ENCODE data around the gene AAK1.
A peak's percentile ranks its signal among the peaks of the same experiment; 100 is the strongest.
"Not testable (repeated sequence)": the region's sequence is repeated elsewhere in the genome, so short reads cannot be mapped to it uniquely, and the experiment has no call there.

Gene AAK1

GRCh38 chr2:69647196-69647595, 3.7 kb upstream of the AAK1 start:
- H2BK5ac ChIP-seq (ENCODE audit: low read length); H3K4me1 ChIP-seq (ENCODE audit: control insufficient read depth in 2 of 2, insufficient read depth in 1 of 2, low read depth in 1 of 2, low read length in 2 of 2); H3K27me3 ChIP-seq (ENCODE audit: control insufficient read depth in 3 of 3, insufficient read depth in 3 of 3, low read depth in 1 of 3, low read length in 3 of 3); H2BK12ac ChIP-seq (ENCODE audit: low read length); H3K9me3 ChIP-seq (replicated peaks in 1 of 2; ENCODE audit: control insufficient read depth in 2 of 2, insufficient read depth in 1 of 2, low read depth in 1 of 2, low read length in 2 of 2); H4K8ac ChIP-seq (ENCODE audit: low read depth, low read length); H2BK15ac ChIP-seq (ENCODE audit: low read length); H2AK5ac ChIP-seq (ENCODE audit: low read depth, low read length); DNase-seq (ENCODE audit: low spot score); H3K4ac ChIP-seq (ENCODE audit: low read length); H3K36me3 ChIP-seq (replicated peaks in 1 of 2; ENCODE audit: control insufficient read depth in 2 of 2, insufficient read depth in 2 of 2, low read length in 2 of 2); H3K14ac ChIP-seq (ENCODE audit: low read length); H3K23ac ChIP-seq (ENCODE audit: low read depth, low read length, poor library complexity); H3K79me1 ChIP-seq (ENCODE audit: low read depth, low read length); H3K18ac ChIP-seq (ENCODE audit: low read length); H2BK120ac ChIP-seq (ENCODE audit: low read depth, low read length); H2AFZ ChIP-seq (ENCODE audit: low read length); H3K4me3 ChIP-seq (ENCODE audit: low read length in 2 of 2); H3K27ac ChIP-seq (replicated peaks; ENCODE audit: low read length); H4K91ac ChIP-seq (ENCODE audit: low read depth, low read length, poor library complexity); H3K4me2 ChIP-seq (ENCODE audit: insufficient read depth, low read length, poor library complexity, severe bottlenecking); H3K9ac ChIP-seq (ENCODE audit: low read depth, low read length, poor library complexity): not testable (repeated sequence)
- no CpG with 5 or more reads among the region's 5 CpGs for WGBS, 2 donors (ENCODE audit: extremely low coverage in 2 of 2, insufficient read length in 2 of 2, insufficient replicate concordance in 1 of 2)

GRCh38 chr2:69646714-69647113, 3.2 kb upstream of the AAK1 start:
- H3K27me3 ChIP-seq (ENCODE audit: control insufficient read depth in 3 of 3, insufficient read depth in 3 of 3, low read depth in 1 of 3, low read length in 3 of 3), result no peaks in the 10 kb centered on the region
- H3K9ac ChIP-seq (ENCODE audit: low read depth, low read length, poor library complexity), result no peak overlapping the region
- no CpG with 5 or more reads among the region's 1 CpG for WGBS, 2 donors (ENCODE audit: extremely low coverage in 2 of 2, insufficient read length in 2 of 2, insufficient replicate concordance in 1 of 2)
- peaks cover 0 to 3% of the 10 kb centered on the region in 2 donors for H3K9me3 ChIP-seq (replicated peaks in 1 of 2; ENCODE audit: control insufficient read depth in 2 of 2, insufficient read depth in 1 of 2, low read depth in 1 of 2, low read length in 2 of 2)
- no peak for DNase-seq (ENCODE audit: low spot score)
- H3K4me1 ChIP-seq (ENCODE audit: control insufficient read depth in 2 of 2, insufficient read depth in 1 of 2, low read depth in 1 of 2, low read length in 2 of 2), result peaks cover 7 to 8% of the 10 kb centered on the region in 2 donors
- H2BK120ac ChIP-seq (ENCODE audit: low read depth, low read length), result no peak overlapping the region
- H3K79me1 ChIP-seq (ENCODE audit: low read depth, low read length), result no peaks in the 10 kb centered on the region
- H3K23ac ChIP-seq (ENCODE audit: low read depth, low read length, poor library complexity), result no peak overlapping the region
- H3K4ac ChIP-seq (ENCODE audit: low read length), result no peak overlapping the region
- H2AFZ ChIP-seq (ENCODE audit: low read length), result no peak overlapping the region
- H3K14ac ChIP-seq (ENCODE audit: low read length), result no peak overlapping the region
- no peak overlapping the region for H3K4me2 ChIP-seq (ENCODE audit: insufficient read depth, low read length, poor library complexity, severe bottlenecking)
- no peaks in the 10 kb centered on the region for H3K36me3 ChIP-seq (replicated peaks in 1 of 2; ENCODE audit: control insufficient read depth in 2 of 2, insufficient read depth in 2 of 2, low read length in 2 of 2)
- H2BK5ac ChIP-seq (ENCODE audit: low read length), result no peak overlapping the region
- H3K18ac ChIP-seq (ENCODE audit: low read length), result no peak overlapping the region
- no peak overlapping the region for H3K27ac ChIP-seq (replicated peaks; ENCODE audit: low read length)
- H4K8ac ChIP-seq (ENCODE audit: low read depth, low read length), result no peak overlapping the region
- H2BK15ac ChIP-seq (ENCODE audit: low read length), result no peak overlapping the region
- H3K4me3 ChIP-seq (ENCODE audit: low read length in 2 of 2), result no peak overlapping the region
- no peak overlapping the region for H2BK12ac ChIP-seq (ENCODE audit: low read length)
- no peak overlapping the region for H4K91ac ChIP-seq (ENCODE audit: low read depth, low read length, poor library complexity)
- H2AK5ac ChIP-seq (ENCODE audit: low read depth, low read length), result no peak overlapping the region

- Histone ChIP-seq H3K9me3 (replicated peaks in 1 of 2; ENCODE audit: control insufficient read depth in 2 of 2, insufficient read depth in 1 of 2, low read depth in 1 of 2, low read length in 2 of 2) (peaks cover 0 to 3% of the 10 kb centered on the region in 2 donors), H3K36me3 (replicated peaks in 1 of 2; ENCODE audit: control insufficient read depth in 2 of 2, insufficient read depth in 2 of 2, low read length in 2 of 2) (no peaks in the 10 kb centered on the region), H3K4me1 (ENCODE audit: control insufficient read depth in 2 of 2, insufficient read depth in 1 of 2, low read depth in 1 of 2, low read length in 2 of 2) (peaks cover 11 to 14% of the 10 kb centered on the region in 2 donors), H3K14ac (ENCODE audit: low read length) (no peak overlapping the region), H2BK120ac (ENCODE audit: low read depth, low read length) (no peak overlapping the region), H3K79me1 (ENCODE audit: low read depth, low read length) (peaks cover 4% of the 10 kb centered on the region), H2BK5ac (ENCODE audit: low read length) (no peak overlapping the region), H2AK5ac (ENCODE audit: low read depth, low read length) (no peak overlapping the region), H2BK15ac (ENCODE audit: low read length) (no peak overlapping the region), H4K91ac (ENCODE audit: low read depth, low read length, poor library complexity) (no peak overlapping the region), H3K27ac (replicated peaks; ENCODE audit: low read length) (no peak overlapping the region), H3K4ac (ENCODE audit: low read length) (no peak overlapping the region), H3K27me3 (ENCODE audit: control insufficient read depth in 3 of 3, insufficient read depth in 3 of 3, low read depth in 1 of 3, low read length in 3 of 3) (no peaks in the 10 kb centered on the region), H3K18ac (ENCODE audit: low read length) (no peak overlapping the region), H4K8ac (ENCODE audit: low read depth, low read length) (no peak overlapping the region), H2BK12ac (ENCODE audit: low read length) (no peak overlapping the region), H3K9ac (ENCODE audit: low read depth, low read length, poor library complexity) (no peak overlapping the region), H3K4me2 (ENCODE audit: insufficient read depth, low read length, poor library complexity, severe bottlenecking) (no peak overlapping the region), H3K23ac (ENCODE audit: low read depth, low read length, poor library complexity) (no peak overlapping the region), H3K4me3 (ENCODE audit: low read length in 2 of 2) (no peak overlapping the region), H2AFZ (ENCODE audit: low read length) (no peak overlapping the region)
- no CpG with 5 or more reads among the region's 2 CpGs for WGBS, 2 donors (ENCODE audit: extremely low coverage in 2 of 2, insufficient read length in 2 of 2, insufficient replicate concordance in 1 of 2)
- DNase-seq (ENCODE audit: low spot score), result no peak
Measured at GRCh38 chr2:69645921-69646320, 2.4 kb upstream of the AAK1 start.

- Histone ChIP-seq H3K9me3 (replicated peaks in 1 of 2; ENCODE audit: control insufficient read depth in 2 of 2, insufficient read depth in 1 of 2, low read depth in 1 of 2, low read length in 2 of 2) (peaks cover 0 to 3% of the 10 kb centered on the region in 2 donors), H3K27me3 (ENCODE audit: control insufficient read depth in 3 of 3, insufficient read depth in 3 of 3, low read depth in 1 of 3, low read length in 3 of 3) (no peaks in the 10 kb centered on the region), H2BK5ac (ENCODE audit: low read length) (no peak overlapping the region), H3K14ac (ENCODE audit: low read length) (no peak overlapping the region), H2BK120ac (ENCODE audit: low read depth, low read length) (no peak overlapping the region), H2AFZ (ENCODE audit: low read length) (peak overlapping the region; percentile 100), H3K18ac (ENCODE audit: low read length) (no peak overlapping the region), H2AK5ac (ENCODE audit: low read depth, low read length) (no peak overlapping the region), H4K91ac (ENCODE audit: low read depth, low read length, poor library complexity) (no peak overlapping the region), H2BK15ac (ENCODE audit: low read length) (no peak overlapping the region), H3K4ac (ENCODE audit: low read length) (no peak overlapping the region), H3K27ac (replicated peaks; ENCODE audit: low read length) (no peak overlapping the region), H3K79me1 (ENCODE audit: low read depth, low read length) (peaks cover 4% of the 10 kb centered on the region), H3K23ac (ENCODE audit: low read depth, low read length, poor library complexity) (no peak overlapping the region), H3K4me2 (ENCODE audit: insufficient read depth, low read length, poor library complexity, severe bottlenecking) (no peak overlapping the region), H2BK12ac (ENCODE audit: low read length) (no peak overlapping the region), H3K36me3 (replicated peaks in 1 of 2; ENCODE audit: control insufficient read depth in 2 of 2, insufficient read depth in 2 of 2, low read length in 2 of 2) (peaks cover 0 to 4% of the 10 kb centered on the region in 2 donors), H3K4me3 (ENCODE audit: low read length in 2 of 2) (peak overlapping the region in 1 of 2 donors; percentile 98), H3K9ac (ENCODE audit: low read depth, low read length, poor library complexity) (no peak overlapping the region), H3K4me1 (ENCODE audit: control insufficient read depth in 2 of 2, insufficient read depth in 1 of 2, low read depth in 1 of 2, low read length in 2 of 2) (peaks cover 11 to 16% of the 10 kb centered on the region in 2 donors), H4K8ac (ENCODE audit: low read depth, low read length) (no peak overlapping the region)
- DNase-seq (ENCODE audit: low spot score), result no peak
- WGBS, 2 donors (ENCODE audit: extremely low coverage in 2 of 2, insufficient read length in 2 of 2, insufficient replicate concordance in 1 of 2), result no CpG with 5 or more reads among the region's 7 CpGs
Measured at GRCh38 chr2:69645031-69645431, 1.5 kb upstream of the AAK1 start.

All from neuronal stem cell (in vitro differentiated cells).